Measurements from ENCODE around the gene CPT1A. TPM values are rescaled to one million over a fixed set of nuclear protein-coding genes. Genes with fewer than 3 reads are reported as not detected.

The CPT1A gene
- total RNA-seq, 2 donors from 2014 or later, result 56.6 to 63.5 TPM

DNA sequence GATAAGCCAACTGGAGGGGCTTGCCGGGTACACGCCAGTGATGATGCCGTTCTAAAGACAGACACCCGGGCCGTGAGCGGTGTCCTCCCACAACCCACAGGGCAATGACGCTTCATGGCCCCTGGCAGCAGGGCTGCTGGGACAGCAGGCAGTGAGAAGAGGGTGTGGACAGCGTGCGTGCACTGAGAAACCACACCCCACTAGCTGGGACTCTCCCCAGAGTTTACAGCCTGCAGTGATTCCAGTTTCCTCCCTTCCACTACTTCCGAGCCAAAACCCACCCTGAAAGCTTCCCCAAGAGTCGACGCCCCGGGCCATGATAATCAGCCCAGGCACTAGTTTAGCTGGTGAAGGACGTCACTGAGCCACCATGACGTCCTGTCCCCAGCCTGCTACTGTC lies 29.2 kb downstream of the CPT1A start:
- intact Hi-C loops (cut with DNase I), result no loop called here
- DNase-seq, result peak; percentile 59
- peak; percentile 58 to 64 for ATAC-seq

DNA sequence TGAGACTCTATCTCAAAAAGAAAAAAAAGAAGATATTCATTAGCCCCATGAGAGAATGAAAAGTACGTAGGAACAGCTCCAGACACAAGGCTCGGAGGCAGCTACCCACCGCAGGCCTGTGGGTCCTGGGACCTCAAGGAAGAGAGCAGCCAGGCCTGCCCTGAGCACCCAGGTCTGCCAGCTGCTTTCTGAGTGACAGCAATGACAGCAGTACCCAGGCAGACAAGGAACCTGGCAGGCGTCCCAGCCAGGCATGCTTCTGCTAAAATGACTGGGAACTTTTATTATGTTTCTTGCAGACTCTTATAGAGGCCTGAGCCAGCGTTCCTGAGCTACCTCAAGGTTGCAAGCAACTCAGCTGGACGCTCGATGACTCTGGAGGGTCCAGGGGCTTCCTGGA lies 31.6 kb downstream of the CPT1A start:
- intact Hi-C loops (cut with DNase I), result no loop called here
- DNase-seq (peak; percentile 73), ATAC-seq (peak; percentile 74 to 83)

DNA sequence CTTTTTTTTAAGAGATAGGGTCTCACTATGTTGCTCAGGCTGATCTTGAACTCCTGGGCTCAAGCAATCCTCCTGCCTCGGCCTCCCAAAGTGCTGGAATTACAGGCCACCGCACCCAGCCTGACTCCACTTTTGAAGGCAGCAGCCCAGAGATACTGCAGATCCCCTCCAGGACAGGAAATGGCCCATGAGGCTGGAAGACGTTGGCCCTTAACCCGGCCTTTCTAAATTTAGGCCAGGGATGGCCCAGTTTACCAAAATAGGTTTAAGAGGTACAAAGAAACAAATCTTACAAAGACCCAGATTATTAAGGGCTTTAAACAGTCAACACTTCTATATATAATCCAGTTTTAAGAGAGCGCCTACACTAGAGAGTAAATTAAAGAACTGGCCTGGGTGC lies 32.2 kb downstream of the CPT1A start:
- intact Hi-C loops (cut with DNase I), result no loop called here
- peak; percentile 19 to 36 for ATAC-seq
- no peak for DNase-seq

DNA sequence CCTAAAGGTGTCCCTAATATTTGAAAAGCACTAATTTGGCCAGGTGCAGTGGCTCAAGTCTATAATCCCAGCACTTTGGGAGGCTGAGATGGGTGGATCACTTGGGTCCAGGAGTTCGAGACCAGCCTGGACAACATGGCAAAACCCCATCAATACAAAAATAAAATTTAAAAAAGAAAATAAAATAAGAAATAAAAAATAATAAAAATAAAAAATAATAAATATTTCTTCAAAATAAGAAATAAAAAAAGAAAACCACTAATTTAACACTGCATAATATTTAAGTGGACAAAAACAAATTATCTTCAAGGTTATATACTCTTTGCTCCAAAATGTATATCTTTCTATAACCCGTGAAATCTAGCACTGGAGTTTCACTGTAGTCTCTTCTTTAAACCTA lies 32.9 kb downstream of the CPT1A start:
- DNase-seq, result no peak
- intact Hi-C loops (cut with DNase I), result no loop called here
- no peak for ATAC-seq

DNA sequence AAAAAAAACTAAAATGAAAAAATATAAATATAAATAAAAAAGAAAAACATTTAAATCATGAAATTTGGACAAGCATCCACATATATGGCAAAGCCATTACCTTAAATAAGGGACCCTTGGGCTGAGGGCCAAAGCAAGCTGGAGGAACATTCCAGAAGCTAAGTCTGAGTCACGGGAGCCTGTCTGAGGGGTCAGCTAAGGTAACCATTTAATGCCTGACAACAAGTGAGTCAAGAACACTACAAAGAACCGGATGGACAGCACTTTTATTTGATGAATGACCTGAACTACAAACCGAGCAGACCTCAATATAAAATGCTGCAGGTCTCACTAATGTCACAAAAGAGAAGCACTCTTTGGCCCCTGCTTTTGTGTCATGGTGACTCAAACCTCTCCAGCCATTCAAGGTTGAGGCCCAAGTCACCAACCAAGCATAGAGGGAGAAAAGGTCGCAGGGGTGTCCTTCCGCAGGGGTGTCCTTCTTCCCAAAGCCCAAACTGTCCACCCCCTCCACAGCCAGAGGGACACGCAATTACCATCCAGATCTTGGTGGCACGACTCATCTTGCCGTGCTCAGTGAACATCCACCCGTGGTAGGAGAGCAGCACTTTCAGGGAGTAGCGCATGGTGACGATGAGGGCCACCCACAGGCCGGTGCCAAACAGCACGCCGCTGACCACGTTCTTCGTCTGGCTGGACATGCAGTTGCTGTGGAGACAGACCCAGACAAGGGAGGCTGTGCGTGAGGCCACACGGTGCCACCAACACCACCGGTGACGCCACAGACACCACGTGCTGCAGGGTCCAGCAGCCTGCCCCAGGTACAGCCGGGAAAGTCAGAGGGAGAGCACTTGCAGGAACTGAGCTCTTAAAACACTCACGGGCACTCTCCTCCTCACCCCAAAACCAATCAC lies 34.5 kb downstream of the CPT1A start:
- no peak for DNase-seq
- ATAC-seq, result no peak
- intact Hi-C loops (cut with DNase I), result no loop called here

DNA sequence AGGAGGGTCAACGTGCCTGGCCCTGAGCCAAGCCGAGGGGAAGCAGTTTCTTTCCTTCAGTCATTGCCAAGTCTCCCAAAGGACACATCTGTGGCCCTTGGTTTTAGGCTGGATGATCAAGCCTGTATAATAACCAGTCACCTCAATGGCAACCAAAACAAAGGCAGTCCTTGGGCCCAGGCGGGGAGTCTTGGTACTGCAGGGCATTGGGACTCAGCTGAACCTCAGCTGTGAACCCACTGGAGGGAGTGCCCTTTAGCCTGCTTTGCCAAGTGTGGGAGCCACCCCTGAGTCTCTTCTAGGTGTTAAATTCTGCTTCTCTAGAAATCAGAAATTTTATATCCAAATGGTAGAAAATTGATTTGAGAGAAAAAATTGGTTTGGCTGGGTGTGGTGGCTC lies 36.9 kb downstream of the CPT1A start:
- no peak for ATAC-seq
- no peak for DNase-seq
- intact Hi-C loops (cut with DNase I), result no loop called here

GRCh38 chr11:68803766-68804165 lies 38.0 kb downstream of the CPT1A start:
- DNase-seq (no peak), ATAC-seq (no peak)
- intact Hi-C loops (cut with DNase I), result no loop called here

GRCh38 chr11:68798221-68798813 lies 43.4 kb downstream of the CPT1A start:
- no peak for DNase-seq
- peak; percentile 25 to 39 for ATAC-seq
- intact Hi-C loops (cut with DNase I), result no loop called here

DNA sequence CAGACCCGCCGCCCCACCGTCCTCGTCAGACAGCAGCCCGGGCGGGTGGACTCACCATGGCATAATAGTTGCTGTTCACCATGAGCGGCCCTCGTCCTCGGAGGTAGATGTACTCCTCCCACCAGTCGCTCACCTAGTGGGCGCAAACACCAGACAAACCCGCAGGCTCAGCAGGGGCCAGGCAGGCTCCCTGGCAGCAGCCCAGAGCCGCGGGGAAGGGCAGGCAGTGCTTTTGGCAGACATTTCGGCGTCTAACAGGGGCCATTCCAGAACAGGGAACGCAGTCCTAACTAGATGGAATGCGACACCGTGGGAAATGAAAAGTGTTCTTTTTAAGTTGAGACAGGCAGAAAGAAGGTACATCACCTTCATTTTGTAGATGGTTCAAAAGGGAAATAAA lies 44.9 kb downstream of the CPT1A start:
- intact Hi-C loops (cut with DNase I), result no loop called here
- peak; percentile 56 to 85 for ATAC-seq
- no peak for DNase-seq

DNA sequence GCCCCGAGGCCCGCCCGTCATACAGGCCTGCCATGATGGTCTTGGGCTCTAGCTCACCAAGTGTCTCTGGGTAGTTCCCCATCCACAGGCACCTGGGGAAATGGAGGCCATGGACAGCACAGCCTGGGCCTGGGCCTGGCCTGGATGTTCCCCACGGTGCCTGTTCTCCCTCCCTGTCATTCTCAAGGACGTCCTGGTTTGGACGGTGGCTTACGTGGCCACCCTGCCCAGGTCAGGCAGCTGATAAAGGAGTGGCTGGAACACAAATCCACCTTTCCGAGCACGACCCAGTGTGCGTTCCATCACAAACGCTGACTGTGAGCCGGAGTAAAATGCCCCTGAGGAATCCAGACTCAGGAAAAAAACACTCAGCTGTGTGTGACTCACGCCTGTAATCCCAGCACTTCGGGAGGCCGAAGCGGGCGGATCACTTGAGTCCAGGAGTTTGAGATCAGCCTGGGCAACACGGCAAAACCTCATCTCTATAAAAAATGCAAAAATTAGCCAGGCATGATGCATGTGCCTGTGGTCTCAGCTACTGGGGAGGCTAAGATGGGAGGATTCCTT lies 49.2 kb downstream of the CPT1A start:
- intact Hi-C loops (cut with DNase I), result no loop called here
- DNase-seq (no peak), ATAC-seq (peak in 1 of 2 donors; percentile 46)

DNA sequence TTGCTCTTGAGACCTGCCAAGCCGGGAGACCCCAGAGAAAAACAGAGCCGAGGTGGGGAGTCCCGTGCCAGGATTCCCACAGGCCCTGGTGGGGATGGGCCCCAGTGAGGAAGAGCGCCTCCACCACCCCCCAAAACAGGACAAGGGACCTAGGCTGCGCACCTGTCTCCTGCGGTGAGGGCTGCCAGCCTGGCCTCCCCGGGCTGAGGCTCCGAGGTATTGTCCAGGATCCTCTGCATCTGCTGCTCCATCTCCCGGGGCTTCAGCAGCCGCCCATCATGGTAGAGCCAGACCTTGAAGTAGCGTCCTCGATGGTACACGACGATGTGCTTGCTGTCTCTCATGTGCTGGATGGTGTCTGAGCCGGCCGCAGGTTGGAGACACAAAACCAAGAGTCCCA lies 57.1 kb downstream of the CPT1A start:
- no peak for ATAC-seq
- intact Hi-C loops (cut with DNase I), result no loop called here
- no peak for DNase-seq

DNA sequence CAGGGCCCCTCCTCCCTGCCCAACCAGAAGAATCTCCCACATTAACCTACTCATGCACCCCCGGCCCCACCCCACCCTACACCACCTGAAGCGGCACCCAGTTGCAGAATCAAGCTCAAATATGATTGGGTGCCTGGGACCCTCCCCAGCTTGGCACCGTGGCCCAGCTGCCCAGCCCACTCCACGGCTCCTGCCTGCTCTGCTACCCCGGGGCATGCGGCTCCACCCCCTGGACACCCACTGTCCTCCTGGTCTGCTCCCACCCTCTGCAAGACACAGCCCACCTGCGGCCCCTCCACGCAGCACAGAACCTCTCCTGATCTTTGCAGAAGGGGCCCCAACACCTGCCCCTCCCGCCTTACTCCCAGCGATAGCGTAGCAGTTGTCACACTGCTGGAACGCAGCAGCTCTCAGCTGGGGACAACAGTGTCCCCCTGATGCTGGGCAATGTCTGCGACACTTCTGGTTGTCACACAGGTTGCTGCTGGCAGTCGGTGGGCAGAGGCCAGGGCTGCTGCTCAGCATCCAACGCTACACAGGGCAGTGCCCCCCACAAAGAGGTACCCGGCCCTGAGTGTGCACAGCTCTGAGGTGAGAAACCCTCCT lies 58.4 kb downstream of the CPT1A start:
- ATAC-seq (peak; percentile 76 to 89), DNase-seq (peak; percentile 65)
- intact Hi-C loops (cut with DNase I), result no loop called here

- peak in 1 of 2 donors; percentile 5 for ATAC-seq
- intact Hi-C loops (cut with DNase I), result no loop called here
- DNase-seq, result no peak
Observed at GRCh38 chr11:68782711-68783110, 59.0 kb downstream of the CPT1A start.

DNA sequence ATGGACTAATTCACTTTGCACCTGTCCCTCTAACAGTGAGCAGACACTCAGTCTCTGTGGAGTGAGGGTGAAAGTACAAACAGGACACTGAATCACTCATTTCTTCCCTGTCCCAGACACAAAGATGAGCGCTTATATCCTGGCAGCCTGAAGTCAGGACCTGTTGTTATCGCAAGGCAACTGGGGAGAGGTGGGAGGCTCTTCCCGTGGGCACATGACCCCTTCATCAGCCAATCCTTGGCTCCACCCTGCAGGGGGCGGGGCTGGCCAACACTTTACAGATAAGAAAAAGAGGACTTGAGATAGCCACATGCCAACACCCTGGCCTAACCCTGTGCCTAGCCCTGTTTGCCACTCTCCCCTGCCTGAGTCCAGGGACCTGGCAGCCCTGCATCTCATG lies 60.9 kb downstream of the CPT1A start:
- ATAC-seq, result peak; percentile 58 to 81
- intact Hi-C loops (cut with DNase I), result no loop called here
- peak; percentile 72 for DNase-seq

- intact Hi-C loops (cut with DNase I), result loop anchor here in 1 of 2 donors (5.0 kb wide), 1 partner anchor 64 kb away; the partner anchor contains the start of gene CPT1A
- ATAC-seq, result peak; percentile 16 to 23
- DNase-seq, result no peak
Observed at GRCh38 chr11:68778205-68778604, 63.5 kb downstream of the CPT1A start.

- ATAC-seq, result no peak
- no peak for DNase-seq
- intact Hi-C loops (cut with DNase I), result loop anchor here in 1 of 2 donors (5.0 kb wide), 1 partner anchor 66 kb away; the partner anchor contains the start of gene CPT1A
Observed at GRCh38 chr11:68776442-68777235, 65.1 kb downstream of the CPT1A start.

DNA sequence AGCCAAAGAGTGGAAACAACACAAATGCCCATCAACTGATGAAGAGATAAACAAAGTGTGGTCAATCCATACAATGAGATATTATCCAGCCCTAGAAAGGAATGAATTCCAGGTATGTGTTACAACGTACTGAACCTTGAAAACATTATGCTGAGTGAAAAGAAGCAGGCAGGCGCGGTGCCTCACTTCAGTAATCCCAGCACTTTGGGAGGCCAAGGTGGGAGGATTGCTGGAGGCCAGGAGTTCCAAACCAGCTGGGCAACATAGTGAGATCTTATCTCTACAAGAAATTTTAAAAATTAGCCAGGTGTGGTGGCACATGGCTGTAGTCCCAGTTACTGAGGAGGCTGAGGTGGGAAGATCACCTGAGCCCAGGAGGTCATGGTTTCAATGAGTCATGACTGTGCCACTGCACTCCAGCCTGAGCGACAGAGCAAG lies 65.7 kb downstream of the CPT1A start:
- DNase-seq (no peak), ATAC-seq (no peak)
- intact Hi-C loops (cut with DNase I), result loop anchor here in 1 of 2 donors (5.0 kb wide), 1 partner anchor 66 kb away; the partner anchor contains the start of gene CPT1A

DNA sequence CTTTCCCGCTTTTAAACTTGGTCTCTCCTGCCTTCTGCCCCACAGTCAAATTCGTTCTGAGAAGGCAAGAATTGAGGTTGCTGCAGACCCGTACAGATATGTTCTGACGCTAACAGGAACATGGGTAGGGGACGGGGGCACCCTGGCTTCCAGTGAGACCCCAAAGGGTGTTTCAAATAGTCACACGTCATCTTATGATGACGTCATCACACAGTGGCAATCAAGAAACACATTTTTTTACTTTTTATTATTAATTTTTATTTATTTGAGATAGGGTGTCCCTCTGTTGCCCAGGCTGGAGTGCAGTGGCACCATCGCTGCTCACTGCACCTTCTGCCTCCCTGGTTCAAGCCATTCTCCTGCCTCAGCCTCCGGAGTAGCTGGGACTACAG lies 67.5 kb downstream of the CPT1A start:
- no peak for DNase-seq
- intact Hi-C loops (cut with DNase I), result no loop called here
- no peak for ATAC-seq
